GM23248 (cell line): ENCODE data around the gene KAZN.

Experiments
- EZH2 ChIP-seq: fragments of 200-600 bp; sonication (generic); IDR thresholded peaks from 2 replicates; pipeline ENCODE4 v1.6.1; 2018; ENCODE audit warnings: antibody characterized with exemption, mild to moderate bottlenecking; ENCODE audit not compliant: insufficient read depth, poor library complexity, severe bottlenecking
- EZH2phosphoT487 ChIP-seq: fragments of 200-600 bp; sonication (generic); IDR thresholded peaks from 2 replicates; pipeline ENCODE4 v1.6.1; 2018; ENCODE audit warnings: antibody characterized with exemption, moderate library complexity, mild to moderate bottlenecking, low read depth; ENCODE audit not compliant: insufficient read depth

- TF ChIP-seq EZH2 (no peak), EZH2phosphoT487 (no peak)
Observed at GRCh38 chr1:14946011-14946359, 347.5 kb downstream of the KAZN start.
